Neutrophil (primary cell): ENCODE results near the gene ARL3.

Source experiments
- H3K27ac ChIP-seq: fragments of 200-600 bp; sonication (generic); 2 replicates; pipeline ENCODE4 v1.5.1; 2016; ENCODE audit warnings: mild to moderate bottlenecking, moderate library complexity
- H3K27me3 ChIP-seq: fragments of 200-600 bp; sonication (generic); 2 replicates; pipeline ENCODE4 v1.6.0; 2016; ENCODE audit warnings: mild to moderate bottlenecking
- H3K36me3 ChIP-seq: fragments of 200-600 bp; sonication (generic); 2 replicates; pipeline ENCODE4 v1.5.1; 2017
- H3K4me1 ChIP-seq, 2 experiments: fragments of 200-600 bp in 1 of 2; sonication (generic) in 1 of 2; 1 replicate in 1 of 2; 2 replicates in 1 of 2; pipeline versions ENCODE4 v1.5.1 to v1.6.1; 2013 to 2016; ENCODE audit warnings: low read depth in 1 of 2, low read length in 1 of 2, mild to moderate bottlenecking in 1 of 2, moderate library complexity in 1 of 2; ENCODE audit not compliant: control insufficient read depth in 1 of 2, insufficient read depth in 1 of 2
- H3K4me3 ChIP-seq, 2 experiments: fragments of 200-600 bp in 1 of 2; sonication (generic) in 1 of 2; 1 replicate in 1 of 2; 2 replicates in 1 of 2; pipeline ENCODE4 v1.5.1; 2013 to 2016; ENCODE audit warnings: low read depth in 1 of 2, low read length in 1 of 2, mild to moderate bottlenecking in 1 of 2, moderate library complexity in 1 of 2
- H3K9me3 ChIP-seq: fragments of 200-600 bp; sonication (generic); 2 replicates; pipeline ENCODE4 v1.5.1; 2016
- TF ChIP-seq, protein P1 (sequence below): fragments of 200-600 bp; sonication (generic); IDR thresholded peaks from 2 replicates; pipeline ENCODE4 v1.5.1; 2016; ENCODE audit warnings: antibody characterized with exemption

The ARL3 gene

GRCh38 chr10:102758240-102758932 lies 44.2 kb upstream of the ARL3 start:
- TF ChIP-seq, protein P1, sequence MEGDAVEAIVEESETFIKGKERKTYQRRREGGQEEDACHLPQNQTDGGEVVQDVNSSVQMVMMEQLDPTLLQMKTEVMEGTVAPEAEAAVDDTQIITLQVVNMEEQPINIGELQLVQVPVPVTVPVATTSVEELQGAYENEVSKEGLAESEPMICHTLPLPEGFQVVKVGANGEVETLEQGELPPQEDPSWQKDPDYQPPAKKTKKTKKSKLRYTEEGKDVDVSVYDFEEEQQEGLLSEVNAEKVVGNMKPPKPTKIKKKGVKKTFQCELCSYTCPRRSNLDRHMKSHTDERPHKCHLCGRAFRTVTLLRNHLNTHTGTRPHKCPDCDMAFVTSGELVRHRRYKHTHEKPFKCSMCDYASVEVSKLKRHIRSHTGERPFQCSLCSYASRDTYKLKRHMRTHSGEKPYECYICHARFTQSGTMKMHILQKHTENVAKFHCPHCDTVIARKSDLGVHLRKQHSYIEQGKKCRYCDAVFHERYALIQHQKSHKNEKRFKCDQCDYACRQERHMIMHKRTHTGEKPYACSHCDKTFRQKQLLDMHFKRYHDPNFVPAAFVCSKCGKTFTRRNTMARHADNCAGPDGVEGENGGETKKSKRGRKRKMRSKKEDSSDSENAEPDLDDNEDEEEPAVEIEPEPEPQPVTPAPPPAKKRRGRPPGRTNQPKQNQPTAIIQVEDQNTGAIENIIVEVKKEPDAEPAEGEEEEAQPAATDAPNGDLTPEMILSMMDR: no peak
- H3K27me3 ChIP-seq: no peaks in the 10 kb centered on the region
- H3K36me3 ChIP-seq: no peaks in the 10 kb centered on the region
- no peaks in the 10 kb centered on the region for H3K4me1 ChIP-seq
- no peak overlapping the region for H3K27ac ChIP-seq
- no peak overlapping the region for H3K4me3 ChIP-seq
- no peaks in the 10 kb centered on the region for H3K9me3 ChIP-seq

GRCh38 chr10:102757323-102757722 lies 43.1 kb upstream of the ARL3 start:
- peaks cover 0 to 4% of the 10 kb centered on the region in 2 experiments for H3K4me1 ChIP-seq
- H3K4me3 ChIP-seq: no peak overlapping the region
- no peaks in the 10 kb centered on the region for H3K27me3 ChIP-seq
- TF ChIP-seq, protein P1: no peak
- no peaks in the 10 kb centered on the region for H3K36me3 ChIP-seq
- H3K27ac ChIP-seq: no peak overlapping the region
- H3K9me3 ChIP-seq: no peaks in the 10 kb centered on the region

DNA sequence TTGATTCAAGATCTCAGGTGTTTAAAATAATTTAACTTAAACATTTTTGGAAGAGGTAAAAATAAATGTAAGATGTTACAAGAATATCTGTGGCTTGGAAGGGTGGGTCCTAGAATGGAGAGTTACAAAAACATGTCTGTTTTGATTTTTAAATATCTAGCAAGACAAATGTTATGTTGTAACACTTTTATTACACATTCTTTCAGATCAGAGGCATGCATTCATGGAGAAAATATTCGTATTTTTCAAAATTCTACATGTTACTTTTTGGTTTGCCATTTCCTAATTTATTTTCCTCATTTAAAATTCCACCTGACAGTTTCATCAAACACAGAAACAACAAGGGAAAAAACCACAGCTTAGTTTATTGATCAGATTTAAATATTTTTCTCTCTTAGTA lies 39.5 kb upstream of the ARL3 start:
- H3K9me3 ChIP-seq: no peaks in the 10 kb centered on the region
- TF ChIP-seq, protein P1: no peak
- no peaks in the 10 kb centered on the region for H3K27me3 ChIP-seq
- H3K4me3 ChIP-seq: no peak overlapping the region
- H3K36me3 ChIP-seq: no peaks in the 10 kb centered on the region
- peak overlapping the region; percentile 30 for H3K27ac ChIP-seq
- peaks cover 0 to 4% of the 10 kb centered on the region in 2 experiments for H3K4me1 ChIP-seq

- TF ChIP-seq, protein P1: no peak
- Histone ChIP-seq H3K4me1 (peaks cover 0 to 4% of the 10 kb centered on the region in 2 experiments), H3K4me3 (no peak overlapping the region), H3K27ac (peak overlapping the region; percentile 30), H3K36me3 (no peaks in the 10 kb centered on the region), H3K9me3 (no peaks in the 10 kb centered on the region), H3K27me3 (no peaks in the 10 kb centered on the region)
Measured at GRCh38 chr10:102752934-102753664, 38.9 kb upstream of the ARL3 start.

- H3K4me3 ChIP-seq: no peak overlapping the region
- H3K36me3 ChIP-seq: no peaks in the 10 kb centered on the region
- peaks cover 0 to 4% of the 10 kb centered on the region in 2 experiments for H3K4me1 ChIP-seq
- H3K9me3 ChIP-seq: no peaks in the 10 kb centered on the region
- no peaks in the 10 kb centered on the region for H3K27me3 ChIP-seq
- TF ChIP-seq, protein P1: no peak
- H3K27ac ChIP-seq: peak overlapping the region; percentile 30
Measured at GRCh38 chr10:102752266-102752930, 38.2 kb upstream of the ARL3 start.
